Activated CD4-positive, alpha-beta T cell treated with anti-CD3 and anti-CD28 coated beads for 36 hours (primary cell): ENCODE data around the gene B3GALT5. TPM values are rescaled to one million over a fixed set of nuclear protein-coding genes. Genes with fewer than 3 reads are reported as not detected.
"Not testable (repeated sequence)": the region's sequence is repeated elsewhere in the genome, so short reads cannot be mapped to it uniquely, and the experiment has no call there.

Experiments
- ATAC-seq: fragments of 200-7000 bp; cut with Tn5 transposase; one replicate; pipeline ENCODE4 v1.10.0; 2021; ENCODE audit warnings: mild to moderate bottlenecking, moderate library complexity
- CTCF ChIA-PET: fragments of 350-600 bp; sonication (Branson Sonifier 250); formaldehyde crosslinking; loops from one replicate; lab custom pipeline; 2021; ENCODE audit warnings: antibody characterized with exemption; lab: Charles Lee
- POLR2A ChIA-PET: fragments of 350-600 bp; sonication (Branson Sonifier 250); formaldehyde crosslinking; loops from one replicate; lab custom pipeline; 2021; ENCODE audit warnings: antibody characterized with exemption, inconsistent platforms; lab: Charles Lee
- DNase-seq: peaks from one replicate; pipeline ENCODE4 v3.0.0-alpha.2; 2020
- H3K27ac Mint-ChIP-seq: one replicate; pipeline ENCODE4 v1.8.0; 2021; ENCODE audit warnings: mixed read lengths
- H3K27me3 Mint-ChIP-seq: one replicate; pipeline ENCODE4 v1.8.0; 2021; ENCODE audit warnings: mixed read lengths
- H3K36me3 Mint-ChIP-seq: one replicate; pipeline ENCODE4 v1.8.0; 2021; ENCODE audit warnings: low read depth, mixed read lengths
- H3K4me1 Mint-ChIP-seq: one replicate; pipeline ENCODE4 v1.8.0; 2021; ENCODE audit warnings: mixed read lengths
- H3K4me3 Mint-ChIP-seq: one replicate; pipeline ENCODE4 v1.8.0; 2021; ENCODE audit warnings: mild to moderate bottlenecking, moderate library complexity, mixed read lengths
- H3K9me3 Mint-ChIP-seq: one replicate; pipeline ENCODE4 v1.8.0; 2021; ENCODE audit warnings: low read depth, mixed read lengths
- intact Hi-C, 2 experiments: fragments of 100-400 bp; cut with DNase I in 1 of 2; cut with micrococcal nuclease in 1 of 2; formaldehyde crosslinking; loops; one replicate each; pipeline versions ENCODE4 v1.14.2 to v1.15.1; 2022 to 2024; cut with DNase I, micrococcal nuclease
- total RNA-seq, 2 experiments: library from RNA; stranded (reverse); gene quantifications; one replicate each; pipeline ENCODE4 v1.2.3, GENCODE V29; 2021

The B3GALT5 gene
- total RNA-seq, 2 experiments from 2014 or later = not detected

GRCh38 chr21:39686646-39687468 lies 74.1 kb downstream of the B3GALT5 start:
- CTCF ChIA-PET = no interaction called here
- H3K27ac Mint-ChIP-seq = no peak overlapping the region
- no peak for ATAC-seq

GRCh38 chr21:39688010-39688409 lies 75.3 kb downstream of the B3GALT5 start:
- intact Hi-C loops = no loop called here
- H3K4me3 Mint-ChIP-seq = no peak overlapping the region
- no peak overlapping the region for H3K27ac Mint-ChIP-seq
- H3K36me3 Mint-ChIP-seq = no peaks in the 10 kb centered on the region
- DNase-seq (no peak), ATAC-seq (no peak)
- H3K4me1 Mint-ChIP-seq = no peaks in the 10 kb centered on the region
- POLR2A ChIA-PET = no interaction called here
- peaks cover 2% of the 10 kb centered on the region for H3K9me3 Mint-ChIP-seq
- H3K27me3 Mint-ChIP-seq = peaks cover 4% of the 10 kb centered on the region
- CTCF ChIA-PET = interaction anchor here (0.7 kb wide), 1 partner anchor 13 kb away, joined by 3 read pairs; no protein-coding TSS in a partner anchor

More at GRCh38 chr21:39686646-39687468, 74.1 kb downstream of the B3GALT5 start:
- H3K36me3 Mint-ChIP-seq = no peaks in the 10 kb centered on the region
- intact Hi-C loops = no loop called here
- no peak for DNase-seq
- H3K4me3 Mint-ChIP-seq = no peak overlapping the region
- H3K27me3 Mint-ChIP-seq = peaks cover 4% of the 10 kb centered on the region
- POLR2A ChIA-PET = no interaction called here
- H3K4me1 Mint-ChIP-seq = no peaks in the 10 kb centered on the region
- H3K9me3 Mint-ChIP-seq = peaks cover 2% of the 10 kb centered on the region

GRCh38 chr21:39689860-39690259 lies 77.1 kb downstream of the B3GALT5 start:
- CTCF ChIA-PET = interaction anchor here (1.0 kb wide), 1 partner anchor 20 kb away, joined by 3 read pairs; no protein-coding TSS in a partner anchor
- H3K27ac Mint-ChIP-seq, POLR2A ChIA-PET, intact Hi-C loops, H3K9me3 Mint-ChIP-seq, DNase-seq, H3K27me3 Mint-ChIP-seq, H3K4me3 Mint-ChIP-seq, H3K4me1 Mint-ChIP-seq, H3K36me3 Mint-ChIP-seq, ATAC-seq: not testable (repeated sequence)

DNA sequence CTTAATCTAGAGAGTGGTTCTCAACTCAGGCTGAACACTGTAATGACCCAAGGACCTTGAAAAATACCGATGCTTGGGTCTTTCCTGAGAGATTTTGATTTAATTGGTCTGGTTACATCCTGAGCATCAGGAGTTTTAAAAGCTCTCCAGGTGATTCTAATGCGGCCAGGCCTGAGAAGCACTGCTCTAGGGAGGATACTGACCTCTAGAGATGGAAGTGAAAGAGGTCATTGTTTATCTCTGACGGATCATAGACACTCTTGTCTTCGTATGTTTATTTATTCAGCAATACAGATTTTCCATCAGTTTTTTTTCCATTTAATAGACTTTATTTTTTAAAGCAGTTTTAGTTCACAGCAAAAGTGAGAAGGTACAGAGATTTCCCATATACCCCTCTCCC lies 77.7 kb downstream of the B3GALT5 start:
- no peak overlapping the region for H3K4me3 Mint-ChIP-seq
- H3K27ac Mint-ChIP-seq = no peak overlapping the region
- POLR2A ChIA-PET = no interaction called here
- ATAC-seq = no peak
- no peaks in the 10 kb centered on the region for H3K4me1 Mint-ChIP-seq
- CTCF ChIA-PET = no interaction called here
- intact Hi-C loops = no loop called here
- DNase-seq = no peak
- H3K27me3 Mint-ChIP-seq = peaks cover 6% of the 10 kb centered on the region
- H3K36me3 Mint-ChIP-seq = no peaks in the 10 kb centered on the region
- no peaks in the 10 kb centered on the region for H3K9me3 Mint-ChIP-seq

DNA sequence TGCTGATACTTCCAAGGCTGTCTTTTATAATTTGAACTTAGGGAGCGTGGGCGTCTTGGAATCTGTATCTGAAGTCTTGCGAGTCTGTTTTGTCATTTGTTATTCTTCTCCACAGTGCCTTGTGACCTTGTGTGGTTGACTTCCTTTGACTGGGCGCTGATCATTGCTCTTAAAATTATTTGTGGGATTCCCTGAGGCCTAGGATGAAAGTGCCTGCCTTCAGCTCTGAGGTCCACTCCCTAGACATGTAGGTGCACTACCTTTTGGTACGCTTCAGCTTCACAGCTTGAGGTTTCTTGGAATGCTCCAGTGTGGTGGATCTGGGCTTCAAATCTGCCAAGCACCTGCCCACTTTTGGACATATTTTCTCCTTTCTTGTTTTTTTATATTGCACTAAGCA lies 82.0 kb downstream of the B3GALT5 start:
- no peak overlapping the region for H3K4me3 Mint-ChIP-seq
- POLR2A ChIA-PET = no interaction called here
- ATAC-seq = no peak

DNA sequence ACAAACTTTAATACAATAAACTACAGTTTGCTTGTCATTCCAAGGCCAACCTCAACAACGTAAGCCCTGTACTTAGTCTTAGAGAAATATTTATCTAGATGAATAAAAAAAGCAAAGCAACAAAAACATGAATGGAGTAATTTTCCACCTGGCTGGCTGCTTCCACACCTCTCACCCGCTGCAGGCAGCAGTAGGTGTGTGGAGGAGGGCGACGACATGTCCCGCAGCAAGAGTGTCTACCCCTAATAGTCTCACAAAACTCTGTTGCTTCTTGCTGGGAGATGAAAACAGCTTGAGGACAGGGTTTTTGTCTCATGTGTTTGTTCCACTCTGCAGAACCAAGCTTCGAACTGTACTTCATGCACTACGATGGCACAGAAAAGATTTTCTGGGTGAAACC lies 83.5 kb downstream of the B3GALT5 start:
- CTCF ChIA-PET = no interaction called here
- DNase-seq = no peak
- intact Hi-C loops = no loop called here
- Mint-ChIP-seq H3K4me1 (no peaks in the 10 kb centered on the region), H3K27me3 (peaks cover 11% of the 10 kb centered on the region), H3K9me3 (no peaks in the 10 kb centered on the region), H3K36me3 (no peaks in the 10 kb centered on the region), H3K27ac (no peak overlapping the region), H3K4me3 (no peak overlapping the region)
- ATAC-seq = no peak
- POLR2A ChIA-PET = no interaction called here

More for the DNA sequence above, 82.0 kb downstream of the B3GALT5 start:
- H3K27me3 Mint-ChIP-seq = peaks cover 7% of the 10 kb centered on the region
- no peaks in the 10 kb centered on the region for H3K9me3 Mint-ChIP-seq
- no peaks in the 10 kb centered on the region for H3K36me3 Mint-ChIP-seq
- CTCF ChIA-PET = interaction anchor here (0.9 kb wide), 1 partner anchor 20 kb away, joined by 3 read pairs; no protein-coding TSS in a partner anchor
- no peaks in the 10 kb centered on the region for H3K4me1 Mint-ChIP-seq
- H3K27ac Mint-ChIP-seq = no peak overlapping the region
- intact Hi-C loops = no loop called here
- DNase-seq = no peak

- Mint-ChIP-seq H3K9me3 (no peaks in the 10 kb centered on the region), H3K27ac (no peak overlapping the region), H3K4me1 (no peaks in the 10 kb centered on the region), H3K36me3 (no peaks in the 10 kb centered on the region), H3K27me3 (peaks cover 11% of the 10 kb centered on the region), H3K4me3 (no peak overlapping the region)
- intact Hi-C loops = no loop called here
- ChIA-PET CTCF (interaction anchor here (0.9 kb wide), 1 partner anchor 12 kb away, joined by 3 read pairs; no protein-coding TSS in a partner anchor), POLR2A (no interaction called here)
- DNase-seq (no peak), ATAC-seq (no peak)
Observed at GRCh38 chr21:39696618-39697017, 83.9 kb downstream of the B3GALT5 start.

GRCh38 chr21:39700318-39700717 lies 87.6 kb downstream of the B3GALT5 start:
- H3K4me3 Mint-ChIP-seq = no peak overlapping the region
- POLR2A ChIA-PET = no interaction called here
- H3K36me3 Mint-ChIP-seq = no peaks in the 10 kb centered on the region
- intact Hi-C loops = no loop called here
- H3K4me1 Mint-ChIP-seq = no peaks in the 10 kb centered on the region
- DNase-seq (no peak), ATAC-seq (no peak)
- CTCF ChIA-PET = no interaction called here
- peaks cover 11% of the 10 kb centered on the region for H3K27me3 Mint-ChIP-seq
- H3K9me3 Mint-ChIP-seq = peaks cover 3% of the 10 kb centered on the region
- no peak overlapping the region for H3K27ac Mint-ChIP-seq

- Mint-ChIP-seq H3K27me3 (peaks cover 15% of the 10 kb centered on the region), H3K36me3 (no peaks in the 10 kb centered on the region), H3K4me3 (no peak overlapping the region), H3K9me3 (peaks cover 3% of the 10 kb centered on the region), H3K4me1 (no peaks in the 10 kb centered on the region), H3K27ac (no peak overlapping the region)
- ATAC-seq = no peak
- ChIA-PET POLR2A (no interaction called here), CTCF (no interaction called here)
- intact Hi-C loops = no loop called here
- no peak for DNase-seq
Observed at GRCh38 chr21:39703578-39703977, 90.8 kb downstream of the B3GALT5 start.

- no peaks in the 10 kb centered on the region for H3K4me1 Mint-ChIP-seq
- DNase-seq (no peak), ATAC-seq (no peak)
- POLR2A ChIA-PET = no interaction called here
- intact Hi-C loops = no loop called here
- no peak overlapping the region for H3K4me3 Mint-ChIP-seq
- peaks cover 3% of the 10 kb centered on the region for H3K9me3 Mint-ChIP-seq
- H3K27me3 Mint-ChIP-seq = peaks cover 11% of the 10 kb centered on the region
- H3K27ac Mint-ChIP-seq = no peak overlapping the region
- no peaks in the 10 kb centered on the region for H3K36me3 Mint-ChIP-seq
- CTCF ChIA-PET = interaction anchor here (1.0 kb wide), 1 partner anchor 9 kb away, joined by 3 read pairs; no protein-coding TSS in a partner anchor
Observed at GRCh38 chr21:39705849-39706248, 93.1 kb downstream of the B3GALT5 start.

GRCh38 chr21:39707316-39707715 lies 94.6 kb downstream of the B3GALT5 start:
- ChIA-PET CTCF (no interaction called here), POLR2A (no interaction called here)
- Mint-ChIP-seq H3K4me3 (no peak overlapping the region), H3K9me3 (peaks cover 3% of the 10 kb centered on the region), H3K4me1 (no peaks in the 10 kb centered on the region), H3K27me3 (peaks cover 11% of the 10 kb centered on the region), H3K27ac (no peak overlapping the region), H3K36me3 (no peaks in the 10 kb centered on the region)
- DNase-seq (no peak), ATAC-seq (no peak)
- intact Hi-C loops = no loop called here

GRCh38 chr21:39710866-39711265 lies 98.1 kb downstream of the B3GALT5 start:
- ChIA-PET POLR2A (no interaction called here), CTCF (no interaction called here)
- no peaks in the 10 kb centered on the region for H3K9me3 Mint-ChIP-seq
- intact Hi-C loops = no loop called here
- H3K36me3 Mint-ChIP-seq = no peaks in the 10 kb centered on the region
- H3K4me3 Mint-ChIP-seq = no peak overlapping the region
- DNase-seq (no peak), ATAC-seq (no peak)
- H3K27me3 Mint-ChIP-seq = peaks cover 12% of the 10 kb centered on the region
- no peak overlapping the region for H3K27ac Mint-ChIP-seq
- H3K4me1 Mint-ChIP-seq = no peaks in the 10 kb centered on the region
